B cell (primary cell): Measurements from ENCODE around the gene GFM2. TPM values are rescaled to one million over a fixed set of nuclear protein-coding genes. Genes with fewer than 3 reads are reported as not detected.

Experiments used
- ATAC-seq: fragments of 200-7000 bp; cut with Tn5 transposase; one replicate; pipeline ENCODE4 v1.10.0; 2021; ENCODE audit warnings: low read depth, mild to moderate bottlenecking, moderate number of reproducible peaks, moderate library complexity
- CTCF ChIA-PET: fragments of 350-600 bp; sonication (Branson Sonifier 250); formaldehyde crosslinking; loops from one replicate; lab custom pipeline; 2021; ENCODE audit warnings: antibody characterized with exemption, inconsistent platforms; lab: Charles Lee
- POLR2A ChIA-PET: fragments of 350-600 bp; sonication (Branson Sonifier 250); formaldehyde crosslinking; loops from one replicate; lab custom pipeline; 2021; ENCODE audit warnings: antibody characterized with exemption; lab: Charles Lee
- DNase-seq: peaks from one replicate; pipeline ENCODE4 v3.0.0; 2013
- H2AFZ ChIP-seq: 2 replicates; pipeline ENCODE4 v1.6.1; 2012; ENCODE audit warnings: mild to moderate bottlenecking, low read depth, low read length; ENCODE audit not compliant: insufficient read depth, poor library complexity, severe bottlenecking
- H3K27ac ChIP-seq, 2 donors: 1 replicate in 1 of 2; 2 replicates in 1 of 2; pipeline ENCODE4 v1.5.1; 2012 to 2013; ENCODE audit warnings: low read length in 2 of 2, mild to moderate bottlenecking in 2 of 2, moderate library complexity in 1 of 2
- H3K27me3 ChIP-seq, 4 experiments: fragments of 200-600 bp in 1 of 4; sonication (generic) in 1 of 4; replicated peaks in 1 of 4; 1 replicate in 2 of 4; 2 replicates in 2 of 4; pipeline versions ENCODE4 v1.6.1 to v1.7.0; 2013 to 2016; ENCODE audit warnings: low read length in 3 of 4, mild to moderate bottlenecking in 2 of 4, mixed read lengths in 1 of 4, moderate library complexity in 1 of 4; ENCODE audit not compliant: insufficient read depth in 4 of 4, control insufficient read depth in 3 of 4; ENCODE audit errors: control extremely low read depth in 1 of 4
- H3K36me3 ChIP-seq, 2 experiments: replicated peaks in 1 of 2; 1 replicate in 1 of 2; 2 replicates in 1 of 2; pipeline versions ENCODE4 v1.6.1 to v1.7.1; 2013; ENCODE audit warnings: low read length in 1 of 2; ENCODE audit not compliant: insufficient read depth in 2 of 2, control insufficient read depth in 1 of 2; ENCODE audit errors: control extremely low read depth in 1 of 2, extremely low read depth in 1 of 2
- H3K4me1 ChIP-seq, 2 donors: fragments of 200-600 bp in 1 of 2; sonication (generic) in 1 of 2; 1 replicate in 1 of 2; 2 replicates in 1 of 2; pipeline versions ENCODE4 v1.5.1 to v1.6.1; 2013 to 2017; ENCODE audit warnings: low read length in 2 of 2; ENCODE audit not compliant: control insufficient read depth in 2 of 2, insufficient read depth in 2 of 2
- H3K4me2 ChIP-seq: replicated peaks from 2 replicates; pipeline ENCODE3; 2012; ENCODE audit warnings: mild to moderate bottlenecking, low read depth, low read length; ENCODE audit not compliant: poor library complexity, severe bottlenecking
- H3K4me3 ChIP-seq, 5 experiments: fragments of 200-600 bp in 1 of 5; sonication (generic) in 1 of 5; 1 replicate in 3 of 5; 2 replicates in 2 of 5; pipeline versions ENCODE4 v1.5.1 to v1.7.0; 2011 to 2016; ENCODE audit warnings: low read length in 4 of 5, mild to moderate bottlenecking in 4 of 5, low read depth in 2 of 5, control low read depth in 1 of 5, moderate library complexity in 1 of 5; ENCODE audit not compliant: insufficient read depth in 1 of 5; ENCODE audit errors: control extremely low read depth in 1 of 5, extremely low read depth in 1 of 5
- H3K79me2 ChIP-seq: fragments of 200-600 bp; sonication (generic); one replicate; pipeline ENCODE4 v1.6.0; 2016; ENCODE audit warnings: low read length; ENCODE audit not compliant: control insufficient read depth, insufficient read depth
- H3K9ac ChIP-seq: fragments of 200-600 bp; sonication (generic); 2 replicates; pipeline ENCODE4 v1.6.1; 2017; ENCODE audit warnings: mild to moderate bottlenecking, low read length, moderate library complexity
- H3K9me3 ChIP-seq, 3 donors: one replicate each; pipeline versions ENCODE4 v1.6.1 to v1.7.1; 2013; ENCODE audit warnings: low read length in 2 of 3; ENCODE audit not compliant: control insufficient read depth in 2 of 3, insufficient read depth in 1 of 3; ENCODE audit errors: control extremely low read depth in 1 of 3
- H4K20me1 ChIP-seq: 2 replicates; pipeline ENCODE4 v1.6.0; 2012; ENCODE audit warnings: mild to moderate bottlenecking, low read length; ENCODE audit not compliant: insufficient read depth, control insufficient read depth, poor library complexity, severe bottlenecking
- H3K27ac Mint-ChIP-seq: one replicate; pipeline ENCODE4 v1.8.0; 2021; ENCODE audit warnings: mixed read lengths
- H3K27me3 Mint-ChIP-seq: one replicate; pipeline ENCODE4 v1.8.0; 2021; ENCODE audit warnings: mixed read lengths
- H3K4me1 Mint-ChIP-seq: one replicate; pipeline ENCODE4 v1.8.0; 2021; ENCODE audit warnings: mixed read lengths
- H3K4me3 Mint-ChIP-seq: one replicate; pipeline ENCODE4 v1.8.0; 2021; ENCODE audit warnings: mixed read lengths
- H3K9me3 Mint-ChIP-seq: one replicate; pipeline ENCODE4 v1.8.0; 2022; ENCODE audit warnings: mixed read lengths; ENCODE audit not compliant: insufficient read depth
- EZH2 ChIP-seq: IDR thresholded peaks from 2 replicates; pipeline ENCODE4 v1.6.1; 2012; ENCODE audit warnings: borderline replicate concordance, low read depth, mild to moderate bottlenecking, moderate library complexity, low read length; ENCODE audit not compliant: insufficient read depth, poor library complexity, severe bottlenecking
- WGBS: methylation state at CpG from one replicate; pipeline ENCODE4 v1.1.5; 2013; ENCODE audit warnings: missing lambda C conversion rate; ENCODE audit not compliant: insufficient coverage; 5-methylcytosine and 5-hydroxymethylcytosine counted together
- intact Hi-C: fragments of 100-400 bp; cut with micrococcal nuclease; formaldehyde crosslinking; loops from one replicate; pipeline ENCODE4 v1.10.0; 2022
- polyA plus RNA-seq: library from polyadenylated mRNA; depleted of rRNA; stranded (reverse); fragments of >200 nt; gene quantifications from 2 replicates; pipeline ENCODE4 v1.2.3, GENCODE V29; 2012
- total RNA-seq, 2 donors: library from RNA; stranded (reverse); fragments of 120-200 nt in 1 of 2; gene quantifications; 1 replicate in 1 of 2; 2 replicates in 1 of 2; pipeline versions ENCODE4 v1.2.3 to v1.2.4, GENCODE V29; 2013 to 2022
- TF ChIP-seq, protein P1 (sequence below): fragments of 200-600 bp; IDR thresholded peaks from one replicate; pipeline ENCODE4 v1.8.0; 2022; ENCODE audit warnings: antibody characterized with exemption, mild to moderate bottlenecking

Gene GFM2
- total and polyA plus RNA-seq, 2 donors (not counting 1 experiment from before 2014, with no cell fraction given): 11.0 to 28.5 TPM

- Histone ChIP-seq H2AFZ (peak within 1 kb of the TSS; percentile 86), H3K9ac (peak within 1 kb of the TSS; percentile 88), H3K9me3 (no peaks in the 10 kb centered on the region), H4K20me1 (no peaks in the 10 kb centered on the region), H3K4me1 (peaks cover 12 to 16% of the 10 kb centered on the region in 2 donors), H3K79me2 (no peaks in the 10 kb centered on the region), H3K36me3 (peaks cover 0 to 8% of the 10 kb centered on the region in 2 experiments), H3K27me3 (no peaks in the 10 kb centered on the region), H3K27ac (peak within 1 kb of the TSS; percentile 42 to 67), H3K4me3 (peak within 1 kb of the TSS; percentile 80 to 98 (median 88)), H3K4me2 (peak within 1 kb of the TSS; percentile 93)
- ATAC-seq (peak; percentile 85), DNase-seq (peak; percentile 80)
- peak within 1 kb of the TSS; percentile 75 for H3K27ac Mint-ChIP-seq
- no peaks in the 10 kb centered on the region for H3K9me3 Mint-ChIP-seq
- ChIA-PET CTCF (interaction anchor here (1.7 to 2.1 kb wide), 2 partner anchors 10 to 12 kb away, joined by 5 to 6 read pairs; no protein-coding TSS in a partner anchor), POLR2A (interaction anchor here (0.7 kb wide), 1 partner anchor 282 kb away, joined by 4 read pairs; no protein-coding TSS in a partner anchor)
- TF ChIP-seq, protein P1, sequence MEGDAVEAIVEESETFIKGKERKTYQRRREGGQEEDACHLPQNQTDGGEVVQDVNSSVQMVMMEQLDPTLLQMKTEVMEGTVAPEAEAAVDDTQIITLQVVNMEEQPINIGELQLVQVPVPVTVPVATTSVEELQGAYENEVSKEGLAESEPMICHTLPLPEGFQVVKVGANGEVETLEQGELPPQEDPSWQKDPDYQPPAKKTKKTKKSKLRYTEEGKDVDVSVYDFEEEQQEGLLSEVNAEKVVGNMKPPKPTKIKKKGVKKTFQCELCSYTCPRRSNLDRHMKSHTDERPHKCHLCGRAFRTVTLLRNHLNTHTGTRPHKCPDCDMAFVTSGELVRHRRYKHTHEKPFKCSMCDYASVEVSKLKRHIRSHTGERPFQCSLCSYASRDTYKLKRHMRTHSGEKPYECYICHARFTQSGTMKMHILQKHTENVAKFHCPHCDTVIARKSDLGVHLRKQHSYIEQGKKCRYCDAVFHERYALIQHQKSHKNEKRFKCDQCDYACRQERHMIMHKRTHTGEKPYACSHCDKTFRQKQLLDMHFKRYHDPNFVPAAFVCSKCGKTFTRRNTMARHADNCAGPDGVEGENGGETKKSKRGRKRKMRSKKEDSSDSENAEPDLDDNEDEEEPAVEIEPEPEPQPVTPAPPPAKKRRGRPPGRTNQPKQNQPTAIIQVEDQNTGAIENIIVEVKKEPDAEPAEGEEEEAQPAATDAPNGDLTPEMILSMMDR: no peak
- no peak for TF ChIP-seq EZH2
- 5% methylated on average over 63 of the region's 78 CpGs for WGBS
- H3K4me1 Mint-ChIP-seq: peaks cover 20% of the 10 kb centered on the region
- intact Hi-C loops: loop anchor here (1.0 to 10.0 kb wide), 5 partner anchors 44 to 1840 kb away; partner anchors contain the start of genes CERT1, ENC1, GFM2 and NSA2
- peaks cover 2% of the 10 kb centered on the region for H3K27me3 Mint-ChIP-seq
- H3K4me3 Mint-ChIP-seq: peak within 1 kb of the TSS; percentile 87
These were observed 81.7 kb downstream of the GFM2 start, which contains the start of gene HEXB for GRCh38 chr5:74684900-74685851. TSS of gene HEXB (plus strand) at chr5:74685233. CDS start at chr5:74685261, 28 bp downstream.
